Hepatocyte (in vitro differentiated cells): ENCODE results near the gene IGSF22. TPM values are rescaled to one million over a fixed set of nuclear protein-coding genes. Genes with fewer than 3 reads are reported as not detected.

ENCODE experiments used
- DNase-seq: peaks from one replicate; pipeline ENCODE4 v3.0.0-alpha.2; 2016; ENCODE audit warnings: low spot score
- H2AFZ ChIP-seq: fragments of 200-600 bp; sonication (generic); 2 replicates; pipeline ENCODE4 v1.6.0; 2016; ENCODE audit warnings: antibody characterized with exemption, mild to moderate bottlenecking
- H3K27ac ChIP-seq: fragments of 200-600 bp; sonication (generic); 2 replicates; pipeline ENCODE4 v1.5.1; 2016; ENCODE audit warnings: mild to moderate bottlenecking
- H3K27me3 ChIP-seq: fragments of 200-600 bp; sonication (generic); 2 replicates; pipeline ENCODE4 v1.6.1; 2016
- H3K36me3 ChIP-seq: fragments of 200-600 bp; sonication (generic); replicated peaks from 2 replicates; pipeline ENCODE4 v1.5.1; 2016; ENCODE audit warnings: low read depth; ENCODE audit not compliant: insufficient read depth
- H3K4me1 ChIP-seq: fragments of 200-600 bp; sonication (generic); 2 replicates; pipeline ENCODE4 v1.5.1; 2016; ENCODE audit warnings: mild to moderate bottlenecking, moderate library complexity; ENCODE audit not compliant: insufficient read depth
- H3K4me2 ChIP-seq: fragments of 200-600 bp; sonication (generic); 2 replicates; pipeline ENCODE4 v1.6.0; 2016
- H3K4me3 ChIP-seq: fragments of 200-600 bp; sonication (generic); 2 replicates; pipeline ENCODE4 v1.5.1; 2016; ENCODE audit warnings: mild to moderate bottlenecking
- H3K79me2 ChIP-seq: fragments of 200-600 bp; sonication (generic); 2 replicates; pipeline ENCODE4 v1.6.0; 2017; ENCODE audit warnings: mild to moderate bottlenecking
- H3K9me2 ChIP-seq: fragments of 200-600 bp; sonication (generic); replicated peaks from 2 replicates; pipeline ENCODE4 v1.6.0; 2017; ENCODE audit warnings: mild to moderate bottlenecking; ENCODE audit not compliant: insufficient read depth
- H3K9me3 ChIP-seq: fragments of 200-600 bp; sonication (generic); 2 replicates; pipeline ENCODE4 v1.5.1; 2016; ENCODE audit warnings: low read depth, mild to moderate bottlenecking
- H4K20me1 ChIP-seq: fragments of 200-600 bp; sonication (generic); 2 replicates; pipeline ENCODE4 v1.6.0; 2016; ENCODE audit warnings: mild to moderate bottlenecking; ENCODE audit not compliant: insufficient read depth, poor library complexity, severe bottlenecking
- EZH2 ChIP-seq: fragments of 200-600 bp; sonication (generic); IDR thresholded peaks from 2 replicates; pipeline ENCODE4 v1.6.1; 2016; ENCODE audit warnings: antibody characterized with exemption, mild to moderate bottlenecking, borderline replicate concordance
- EZH2phosphoT487 ChIP-seq: fragments of 200-600 bp; sonication (generic); IDR thresholded peaks from one replicate; pipeline ENCODE4 v1.6.1; 2018; ENCODE audit warnings: antibody characterized with exemption, mild to moderate bottlenecking, low read depth, moderate library complexity; ENCODE audit not compliant: unreplicated experiment, severe bottlenecking
- WGBS: methylation state at CpG from one replicate; pipeline ENCODE4 v1.1.6; 2016; ENCODE audit warnings: low lambda C conversion rate; ENCODE audit errors: missing lambda C conversion rate; 5-methylcytosine and 5-hydroxymethylcytosine counted together
- polyA plus RNA-seq: library from polyadenylated mRNA; unstranded; fragments of >200 nt; fragmentation: Nextera tagmentation; extraction: Ambion mirVana; gene quantifications from 2 replicates; pipeline ENCODE4 v1.2.1, GENCODE V29; 2016
- total RNA-seq: library from RNA; depleted of rRNA; stranded (reverse); fragments of >200 nt; gene quantifications from 2 replicates; pipeline ENCODE4 v1.2.3, GENCODE V29; 2014
- TF ChIP-seq, protein P1 (sequence below): fragments of 200-600 bp; sonication (generic); IDR thresholded peaks from 2 replicates; pipeline ENCODE4 v1.5.1; 2016; ENCODE audit warnings: antibody characterized with exemption, mild to moderate bottlenecking; ENCODE audit not compliant: poor library complexity

Gene IGSF22
- total and polyA plus RNA-seq, 2 experiments from 2014 or later, result not detected

DNA sequence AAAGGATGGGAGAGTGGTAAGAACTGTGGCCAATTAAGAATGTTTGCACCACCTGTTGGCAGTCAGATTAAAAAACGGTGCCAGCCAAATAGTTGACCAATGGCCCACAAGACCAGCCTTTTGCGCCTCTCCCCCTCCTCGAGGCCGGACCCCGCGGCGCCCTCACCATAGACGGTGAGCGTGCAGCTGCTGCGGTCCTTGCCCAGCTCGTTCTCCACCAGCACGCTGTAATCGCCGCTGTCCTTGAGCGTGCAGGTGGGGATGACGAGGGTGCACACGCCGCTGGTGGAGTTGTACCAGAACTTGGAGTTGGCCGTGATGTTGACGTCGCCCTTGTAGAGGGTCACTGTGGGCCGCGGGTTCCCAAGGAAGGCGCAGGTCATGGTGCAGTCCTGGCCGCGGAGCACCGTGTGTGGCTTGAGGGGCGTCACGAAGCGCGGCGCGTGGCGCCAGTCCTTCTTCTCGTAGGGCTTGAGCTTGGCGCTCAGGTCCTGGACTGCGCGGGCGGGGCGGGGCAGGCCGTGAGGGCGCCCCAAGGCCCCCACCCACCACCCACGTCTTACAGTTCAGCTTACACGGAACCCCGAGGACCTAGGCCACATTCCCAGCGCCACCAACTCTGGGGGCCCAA is 20.2 kb downstream of the IGSF22 start:
- Histone ChIP-seq H3K79me2 (no peaks in the 10 kb centered on the region), H3K9me2 (no peaks in the 10 kb centered on the region), H3K4me2 (no peak overlapping the region), H4K20me1 (no peaks in the 10 kb centered on the region), H3K9me3 (no peaks in the 10 kb centered on the region), H3K27me3 (no peaks in the 10 kb centered on the region), H3K4me1 (no peaks in the 10 kb centered on the region), H3K36me3 (no peaks in the 10 kb centered on the region), H2AFZ (no peak overlapping the region), H3K4me3 (no peak overlapping the region), H3K27ac (no peak overlapping the region)
- WGBS, result 96% methylated on average over 27 of the region's 46 CpGs
- TF ChIP-seq, protein P1, sequence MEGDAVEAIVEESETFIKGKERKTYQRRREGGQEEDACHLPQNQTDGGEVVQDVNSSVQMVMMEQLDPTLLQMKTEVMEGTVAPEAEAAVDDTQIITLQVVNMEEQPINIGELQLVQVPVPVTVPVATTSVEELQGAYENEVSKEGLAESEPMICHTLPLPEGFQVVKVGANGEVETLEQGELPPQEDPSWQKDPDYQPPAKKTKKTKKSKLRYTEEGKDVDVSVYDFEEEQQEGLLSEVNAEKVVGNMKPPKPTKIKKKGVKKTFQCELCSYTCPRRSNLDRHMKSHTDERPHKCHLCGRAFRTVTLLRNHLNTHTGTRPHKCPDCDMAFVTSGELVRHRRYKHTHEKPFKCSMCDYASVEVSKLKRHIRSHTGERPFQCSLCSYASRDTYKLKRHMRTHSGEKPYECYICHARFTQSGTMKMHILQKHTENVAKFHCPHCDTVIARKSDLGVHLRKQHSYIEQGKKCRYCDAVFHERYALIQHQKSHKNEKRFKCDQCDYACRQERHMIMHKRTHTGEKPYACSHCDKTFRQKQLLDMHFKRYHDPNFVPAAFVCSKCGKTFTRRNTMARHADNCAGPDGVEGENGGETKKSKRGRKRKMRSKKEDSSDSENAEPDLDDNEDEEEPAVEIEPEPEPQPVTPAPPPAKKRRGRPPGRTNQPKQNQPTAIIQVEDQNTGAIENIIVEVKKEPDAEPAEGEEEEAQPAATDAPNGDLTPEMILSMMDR, result no peak
- TF ChIP-seq EZH2phosphoT487 (no peak), EZH2 (no peak)
- DNase-seq, result no peak

DNA sequence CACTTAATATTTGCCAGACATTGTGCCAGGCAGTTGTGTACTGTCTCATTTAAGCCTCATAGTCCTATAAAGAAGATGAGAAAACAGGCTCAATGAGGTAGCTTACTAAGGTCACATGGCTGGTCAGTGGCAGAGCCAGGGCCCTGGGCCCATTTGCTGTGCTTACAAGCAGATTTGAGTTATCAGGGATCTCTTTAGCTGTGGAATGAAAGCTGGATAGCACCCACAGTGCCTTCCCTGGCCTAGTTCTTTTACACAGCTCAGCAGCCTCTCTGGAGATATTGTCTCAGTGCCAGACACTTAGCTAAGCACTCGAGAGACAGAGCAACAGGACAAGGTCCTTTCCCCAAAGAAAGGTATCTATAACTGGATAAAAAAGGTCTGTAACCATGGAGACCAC is 21.3 kb downstream of the IGSF22 start:
- Histone ChIP-seq H2AFZ (no peak overlapping the region), H3K4me2 (no peak overlapping the region), H3K79me2 (no peaks in the 10 kb centered on the region), H3K9me3 (no peaks in the 10 kb centered on the region), H3K9me2 (no peaks in the 10 kb centered on the region), H3K4me1 (peaks cover under 1% of the 10 kb centered on the region), H3K27me3 (no peaks in the 10 kb centered on the region), H4K20me1 (no peaks in the 10 kb centered on the region), H3K27ac (no peak overlapping the region), H3K4me3 (no peak overlapping the region), H3K36me3 (no peaks in the 10 kb centered on the region)
- DNase-seq, result no peak
- WGBS, result 63% methylated on average over 1 of the region's 1 CpG
- TF ChIP-seq EZH2phosphoT487 (no peak), EZH2 (no peak)
- TF ChIP-seq, protein P1, result no peak

DNA sequence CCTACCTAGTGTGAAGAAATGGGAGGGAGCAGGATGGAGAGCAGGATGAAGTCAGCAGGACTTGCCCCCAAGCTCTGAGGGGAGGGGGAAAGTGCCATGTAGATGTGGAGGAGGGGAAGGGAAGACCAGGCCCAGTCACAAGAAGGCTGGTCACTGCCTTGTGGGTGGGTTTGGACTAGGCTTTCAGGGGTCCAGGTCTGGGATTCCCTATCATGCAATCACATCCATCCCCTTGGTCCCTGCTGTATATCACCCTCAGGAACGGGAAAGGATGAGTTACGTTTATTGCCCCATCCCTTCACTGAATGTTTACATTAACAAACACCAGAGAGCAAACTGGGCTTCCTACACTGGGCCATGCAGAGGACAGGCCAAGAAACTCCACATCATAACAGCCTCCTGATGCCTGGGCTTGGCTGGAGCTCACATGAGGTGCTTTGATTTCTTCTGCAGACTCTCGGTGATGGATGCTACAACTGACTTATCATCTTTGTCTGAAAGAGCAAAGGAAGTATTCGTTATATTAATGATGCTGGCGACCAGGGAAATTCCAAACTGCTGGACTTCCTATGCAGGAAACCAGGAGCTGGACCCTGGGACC is 21.8 kb downstream of the IGSF22 start:
- Histone ChIP-seq H3K4me1 (peaks cover 5% of the 10 kb centered on the region), H4K20me1 (no peaks in the 10 kb centered on the region), H2AFZ (no peak overlapping the region), H3K9me2 (no peaks in the 10 kb centered on the region), H3K9me3 (no peaks in the 10 kb centered on the region), H3K27ac (no peak overlapping the region), H3K4me2 (no peak overlapping the region), H3K79me2 (no peaks in the 10 kb centered on the region), H3K36me3 (no peaks in the 10 kb centered on the region), H3K4me3 (no peak overlapping the region), H3K27me3 (no peaks in the 10 kb centered on the region)
- TF ChIP-seq EZH2phosphoT487, result no peak
- TF ChIP-seq EZH2, result no peak
- TF ChIP-seq, protein P1, result no peak
- no peak for DNase-seq
- WGBS, result 72% methylated on average over 5 of the region's 5 CpGs
